ENCODE data around the gene CD276. TPM values are rescaled to one million over a fixed set of nuclear protein-coding genes. Genes with fewer than 3 reads are reported as not detected.
A peak's percentile ranks its signal among the peaks of the same experiment; 100 is the strongest.

Gene CD276
- total RNA-seq, 1 experiment from 2014 or later = 75.4 TPM

GRCh38 chr15:73695773-73696640 is 11.8 kb downstream of the CD276 start:
- BruUV-seq (replicated peaks) = no TSS peak
- no peak for DNase-seq (ENCODE audit: low read depth, low spot score)
- CTCF ChIA-PET = interaction anchor here (1.1 to 7.2 kb wide), 5 partner anchors 10 to 127 kb away, joined by 3 to 64 read pairs (median 5); partner anchors contain the start of gene NPTN

DNA sequence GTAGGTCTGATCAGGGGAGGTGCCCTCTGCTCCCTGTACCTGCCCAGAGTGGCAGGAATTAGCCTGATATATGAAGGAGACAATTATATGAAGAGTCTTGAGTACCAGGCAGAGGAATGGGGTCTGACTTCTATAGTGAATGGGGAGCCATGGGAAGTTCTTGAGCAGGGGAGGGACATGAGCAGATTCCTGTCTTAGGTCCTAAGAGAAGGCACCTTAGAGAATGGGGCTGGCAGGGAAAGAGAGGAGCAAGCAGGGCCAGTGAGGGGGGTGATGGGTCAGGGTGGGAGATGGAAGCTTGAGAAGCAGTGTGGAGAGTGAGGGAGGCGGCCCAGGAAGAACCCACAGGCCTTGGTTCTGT is 12.4 kb downstream of the CD276 start:
- POLR2A ChIA-PET = no interaction called here
- Histone ChIP-seq H3K4me1 (ENCODE audit: control insufficient read depth in 1 of 2, insufficient read depth in 2 of 2, low read length in 2 of 2) (peaks cover 0 to 18% of the 10 kb centered on the region in 2 experiments; a peak in 3 of 4 replicates), H3K27me3 (ENCODE audit: insufficient read depth, low read length) (no peaks in the 10 kb centered on the region), H3K9ac (ENCODE audit: low read length) (no peak overlapping the region), H4K20me1 (ENCODE audit: insufficient read depth) (no peaks in the 10 kb centered on the region), H3K36me3 (ENCODE audit: control insufficient read depth in 1 of 2, insufficient read depth in 2 of 2, low read length in 2 of 2) (peaks cover 0 to 3% of the 10 kb centered on the region in 2 experiments; a peak in 1 of 4 replicates), H3K9me2 (ENCODE audit: insufficient read depth) (no peaks in the 10 kb centered on the region), H3K4me2 (ENCODE audit: low read length) (peak overlapping the region; percentile 32), H2AFZ (ENCODE audit: low read depth, low read length, poor library complexity, severe bottlenecking) (no peak overlapping the region), H3K9me3 (ENCODE audit: control insufficient read depth in 1 of 2, insufficient read depth in 1 of 2, low read depth in 1 of 2, low read length in 2 of 2) (no peaks in the 10 kb centered on the region), H3K4me3 (replicated peaks in 1 of 2; ENCODE audit: low read depth in 1 of 2, low read length in 2 of 2) (no peak overlapping the region), H3K79me2 (ENCODE audit: insufficient read depth, low read length) (peaks cover 61% of the 10 kb centered on the region), H3K27ac (ENCODE audit: low read depth, low read length) (no peak overlapping the region)
- no TSS peak for BruUV-seq (replicated peaks)
- RAD21 ChIA-PET (ENCODE audit: low non-redundant PET in 1 of 2, low total read pairs in 2 of 2, uncharacterized antibody in 2 of 2, unreplicated experiment in 2 of 2) = no interaction called here
- intact Hi-C loops (cut with micrococcal nuclease) = no loop called here
- no peak for ATAC-seq
- no peak for DNase-seq (ENCODE audit: low read depth, low spot score)
- CTCF ChIA-PET = interaction anchor here (1.4 to 7.2 kb wide), 3 partner anchors 11 to 61 kb away, joined by 5 to 64 read pairs (median 6); partner anchors contain the start of gene NPTN
- TF ChIP-seq, protein P1, sequence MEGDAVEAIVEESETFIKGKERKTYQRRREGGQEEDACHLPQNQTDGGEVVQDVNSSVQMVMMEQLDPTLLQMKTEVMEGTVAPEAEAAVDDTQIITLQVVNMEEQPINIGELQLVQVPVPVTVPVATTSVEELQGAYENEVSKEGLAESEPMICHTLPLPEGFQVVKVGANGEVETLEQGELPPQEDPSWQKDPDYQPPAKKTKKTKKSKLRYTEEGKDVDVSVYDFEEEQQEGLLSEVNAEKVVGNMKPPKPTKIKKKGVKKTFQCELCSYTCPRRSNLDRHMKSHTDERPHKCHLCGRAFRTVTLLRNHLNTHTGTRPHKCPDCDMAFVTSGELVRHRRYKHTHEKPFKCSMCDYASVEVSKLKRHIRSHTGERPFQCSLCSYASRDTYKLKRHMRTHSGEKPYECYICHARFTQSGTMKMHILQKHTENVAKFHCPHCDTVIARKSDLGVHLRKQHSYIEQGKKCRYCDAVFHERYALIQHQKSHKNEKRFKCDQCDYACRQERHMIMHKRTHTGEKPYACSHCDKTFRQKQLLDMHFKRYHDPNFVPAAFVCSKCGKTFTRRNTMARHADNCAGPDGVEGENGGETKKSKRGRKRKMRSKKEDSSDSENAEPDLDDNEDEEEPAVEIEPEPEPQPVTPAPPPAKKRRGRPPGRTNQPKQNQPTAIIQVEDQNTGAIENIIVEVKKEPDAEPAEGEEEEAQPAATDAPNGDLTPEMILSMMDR (IDR thresholded peaks at IDR 0.05 in 2 of 3, conservative IDR thresholded peaks at IDR 0.05 in 1 of 3; ENCODE audit: borderline replicate concordance in 1 of 3, insufficient read depth in 1 of 3, low read depth in 2 of 3, low read length in 2 of 3) = no peak
- TF ChIP-seq RAD21 (IDR thresholded peaks at IDR 0.05; ENCODE audit: low read depth) = no peak
- no peak for TF ChIP-seq SRF (IDR thresholded peaks at IDR 0.05; ENCODE audit: low read depth)
- TF ChIP-seq MAX (IDR thresholded peaks at IDR 0.05) = no peak
- no peak for TF ChIP-seq ZFX (IDR thresholded peaks at IDR 0.05)
- TF ChIP-seq ELF1 (IDR thresholded peaks at IDR 0.05; ENCODE audit: borderline replicate concordance, low read depth) = no peak
- TF ChIP-seq JUND (IDR thresholded peaks at IDR 0.05) = no peak
- TF ChIP-seq FOSL1 (IDR thresholded peaks at IDR 0.05; ENCODE audit: low read depth) = no peak
- no peak for TF ChIP-seq SIN3A (IDR thresholded peaks at IDR 0.05; ENCODE audit: low read depth)
- TF ChIP-seq, protein P2, sequence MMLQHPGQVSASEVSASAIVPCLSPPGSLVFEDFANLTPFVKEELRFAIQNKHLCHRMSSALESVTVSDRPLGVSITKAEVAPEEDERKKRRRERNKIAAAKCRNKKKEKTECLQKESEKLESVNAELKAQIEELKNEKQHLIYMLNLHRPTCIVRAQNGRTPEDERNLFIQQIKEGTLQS (IDR thresholded peaks at IDR 0.05) = no peak
- no peak for TF ChIP-seq YY1 (IDR thresholded peaks at IDR 0.05; ENCODE audit: extremely low read depth, insufficient replicate concordance, low read depth, low read length)
- TF ChIP-seq POLR2A (IDR thresholded peaks at IDR 0.05; ENCODE audit: borderline replicate concordance, extremely low read depth, insufficient read depth, insufficient read length) = no peak

More at GRCh38 chr15:73695773-73696640, 11.8 kb downstream of the CD276 start:
- Histone ChIP-seq H3K27ac (ENCODE audit: low read depth, low read length) (no peak overlapping the region), H3K79me2 (ENCODE audit: insufficient read depth, low read length) (peaks cover 62% of the 10 kb centered on the region), H3K4me3 (replicated peaks in 1 of 2; ENCODE audit: low read depth in 1 of 2, low read length in 2 of 2) (no peak overlapping the region), H3K27me3 (ENCODE audit: insufficient read depth, low read length) (no peaks in the 10 kb centered on the region), H3K36me3 (ENCODE audit: control insufficient read depth in 1 of 2, insufficient read depth in 2 of 2, low read length in 2 of 2) (peaks cover 0 to 3% of the 10 kb centered on the region in 2 experiments; a peak in 1 of 4 replicates), H2AFZ (ENCODE audit: low read depth, low read length, poor library complexity, severe bottlenecking) (no peak overlapping the region), H3K9me3 (ENCODE audit: control insufficient read depth in 1 of 2, insufficient read depth in 1 of 2, low read depth in 1 of 2, low read length in 2 of 2) (no peaks in the 10 kb centered on the region), H3K4me1 (ENCODE audit: control insufficient read depth in 1 of 2, insufficient read depth in 2 of 2, low read length in 2 of 2) (peaks cover 5 to 24% of the 10 kb centered on the region in 2 experiments), H4K20me1 (ENCODE audit: insufficient read depth) (no peaks in the 10 kb centered on the region), H3K9me2 (ENCODE audit: insufficient read depth) (no peaks in the 10 kb centered on the region), H3K9ac (ENCODE audit: low read length) (no peak overlapping the region), H3K4me2 (ENCODE audit: low read length) (peak overlapping the region; percentile 32; the same call in 1 of the 2 replicates)
- intact Hi-C loops (cut with micrococcal nuclease) = no loop called here
- ATAC-seq = no peak
- RAD21 ChIA-PET (ENCODE audit: low non-redundant PET in 1 of 2, low total read pairs in 2 of 2, uncharacterized antibody in 2 of 2, unreplicated experiment in 2 of 2) = no interaction called here
- TF ChIP-seq ZNF274 (IDR thresholded peaks at IDR 0.05; ENCODE audit: low read depth, low read length) (no peak), POLR2AphosphoS5 (IDR thresholded peaks at IDR 0.05; ENCODE audit: low read depth, low read length) (no peak), TCF7L2 (IDR thresholded peaks at IDR 0.05; ENCODE audit: borderline replicate concordance, extremely low read depth, insufficient read depth, insufficient read length) (no peak), EZH2 (IDR thresholded peaks at IDR 0.05) (no peak), EGR1 (IDR thresholded peaks at IDR 0.05; ENCODE audit: low read depth) (no peak), JUND (IDR thresholded peaks at IDR 0.05) (no peak)
- POLR2A ChIA-PET = no interaction called here

Measured in HCT116 (cell line).